HepG2 (cell line): ENCODE data around the gene MARK2. TPM values are rescaled to one million over a fixed set of nuclear protein-coding genes. Genes with fewer than 3 reads are reported as not detected.

Source experiments
- ATAC-seq: fragments of 200-7000 bp; cut with Tn5 transposase; 3 replicates; pipeline ENCODE4 v1.9.1; 2020; ENCODE audit warnings: mild to moderate bottlenecking, moderate library complexity
- BruUV-seq: library from RNA; stranded (reverse); fragments of 400-500 nt; replicated peaks from 2 replicates; lab custom pipeline; 2021; lab: Mats Ljungman, UMichigan
- CTCF ChIA-PET: fragments of 300-600 bp; formaldehyde crosslinking; extraction: SDS; loops from one replicate; lab custom pipeline; 2021; ENCODE audit warnings: low total read pairs, inconsistent platforms, low intra/inter-chr PET ratio; lab: Yijun Ruan, JAX
- POLR2A ChIA-PET: fragments of 350-600 bp; sonication (Branson Sonifier 250); formaldehyde crosslinking; loops from one replicate; lab custom pipeline; 2020; ENCODE audit warnings: antibody characterized with exemption, inconsistent platforms; lab: Yijun Ruan, JAX
- DNase-seq: peaks from one replicate; pipeline ENCODE4 v3.0.0-alpha.2; 2015; ENCODE audit warnings: low spot score
- FAIRE-seq: peaks from 3 replicates; lab custom pipeline; 2011; peaks lifted over from hg19 to GRCh38; lab: Jason Lieb, UNC
- H2AFZ ChIP-seq: one replicate; pipeline ENCODE4 v1.6.1; 2011; ENCODE audit warnings: low read length, inconsistent platforms
- H3K27ac ChIP-seq: fragments of 300-600 bp; 3 replicates; pipeline ENCODE4 v1.8.0; 2011; ENCODE audit warnings: mixed run types, mild to moderate bottlenecking, mixed read lengths, low read length, inconsistent platforms; ENCODE audit not compliant: insufficient read depth; ENCODE audit errors: extremely low read length
- H3K27me3 ChIP-seq, 2 experiments: fragments of 200-600 bp in 1 of 2; 2 replicates in 1 of 2; 3 replicates in 1 of 2; pipeline versions ENCODE4 v1.6.0 to v1.8.0; 2011; ENCODE audit warnings: low read length in 2 of 2, mild to moderate bottlenecking in 2 of 2, moderate library complexity in 2 of 2, inconsistent platforms in 1 of 2; ENCODE audit not compliant: insufficient read depth in 2 of 2, control insufficient read depth in 1 of 2
- H3K36me3 ChIP-seq, 2 experiments: fragments of 200-600 bp in 1 of 2; replicated peaks in 1 of 2; 2 replicates in 1 of 2; 3 replicates in 1 of 2; pipeline versions ENCODE4 v1.5.1 to v1.8.0; 2011; ENCODE audit warnings: low read length in 2 of 2, inconsistent platforms in 1 of 2; ENCODE audit not compliant: insufficient read depth in 2 of 2, control insufficient read depth in 1 of 2
- H3K4me1 ChIP-seq: 2 replicates; pipeline ENCODE4 v1.5.1; 2012; ENCODE audit warnings: low read length, inconsistent platforms; ENCODE audit not compliant: insufficient read depth
- H3K4me2 ChIP-seq: 2 replicates; pipeline ENCODE4 v1.6.0; 2011; ENCODE audit warnings: low read depth, low read length, inconsistent platforms
- H3K4me3 ChIP-seq, 3 experiments: fragments of 200-600 bp in 1 of 3; sonication (generic), shearing (Covaris generic) in 1 of 3; replicated peaks in 1 of 3; 2 replicates each; pipeline ENCODE4 v1.5.1; 2011 to 2016; ENCODE audit warnings: low read length in 3 of 3, inconsistent platforms in 2 of 3, low read depth in 2 of 3, mild to moderate bottlenecking in 2 of 3, control low read depth in 1 of 3, mixed read lengths in 1 of 3; ENCODE audit not compliant: insufficient read depth in 1 of 3
- H3K79me2 ChIP-seq: one replicate; pipeline ENCODE4 v1.6.1; 2011; ENCODE audit warnings: low read length, inconsistent platforms; ENCODE audit not compliant: insufficient read depth
- H3K9ac ChIP-seq: 2 replicates; pipeline ENCODE4 v1.6.0; 2011; ENCODE audit warnings: mild to moderate bottlenecking, low read depth, low read length, inconsistent platforms; ENCODE audit not compliant: insufficient read depth
- H3K9me3 ChIP-seq: 2 replicates; pipeline ENCODE4 v1.5.1; 2012; ENCODE audit warnings: mild to moderate bottlenecking, low read length
- H4K20me1 ChIP-seq: 2 replicates; pipeline ENCODE4 v1.6.0; 2011; ENCODE audit warnings: inconsistent platforms, mild to moderate bottlenecking, low read length, moderate library complexity; ENCODE audit not compliant: insufficient read depth
- FOXO1 ChIP-seq: sonication (generic); formaldehyde crosslinking; IDR thresholded peaks from 2 replicates; pipeline ENCODE4 v1.4.0; 2020; ENCODE audit warnings: missing genetic modification reagents
- GATA4 ChIP-seq: sonication (generic); IDR thresholded peaks from 2 replicates; pipeline ENCODE4 v1.6.1; 2016; ENCODE audit warnings: antibody characterized with exemption, low read depth, borderline replicate concordance
- JUND ChIP-seq: sonication (generic); formaldehyde crosslinking; IDR thresholded peaks from 2 replicates; pipeline ENCODE4 v1.8.0; 2022; ENCODE audit warnings: mild to moderate bottlenecking, missing genetic modification reagents
- KDM2A ChIP-seq: sonication (generic); formaldehyde crosslinking; IDR thresholded peaks from 2 replicates; pipeline ENCODE4 v1.4.0; 2020; ENCODE audit warnings: low read depth, missing genetic modification reagents, borderline replicate concordance
- MED8 ChIP-seq: sonication (generic); formaldehyde crosslinking; IDR thresholded peaks from 2 replicates; pipeline ENCODE4 v1.8.1; 2023; ENCODE audit warnings: mild to moderate bottlenecking, missing genetic modification reagents; ENCODE audit not compliant: insufficient replicate concordance
- MYNN ChIP-seq: sonication (generic); formaldehyde crosslinking; IDR thresholded peaks from 2 replicates; pipeline ENCODE4 v1.4.0; 2020; ENCODE audit warnings: mild to moderate bottlenecking, low read depth, missing genetic modification reagents
- NFE2L2 ChIP-seq: fragments of 150-350 bp; IDR thresholded peaks from 2 replicates; pipeline ENCODE4 v1.6.1; 2014; ENCODE audit warnings: low read length
- NFYB ChIP-seq: sonication (generic); formaldehyde crosslinking; IDR thresholded peaks from 2 replicates; pipeline ENCODE4 v1.4.0; 2020; ENCODE audit warnings: missing genetic modification reagents
- PBX3 ChIP-seq: sonication (generic); formaldehyde crosslinking; IDR thresholded peaks from 2 replicates; pipeline ENCODE4 v1.8.1; 2023; ENCODE audit warnings: missing genetic modification reagents, inconsistent platforms, borderline replicate concordance
- RFXANK ChIP-seq: IDR thresholded peaks from 2 replicates; pipeline ENCODE4 v1.6.1; 2016
- STAG1 ChIP-seq: sonication (generic); formaldehyde crosslinking; IDR thresholded peaks from 2 replicates; pipeline ENCODE4 v1.4.0; 2020; ENCODE audit warnings: missing genetic modification reagents
- TFDP1 ChIP-seq: IDR thresholded peaks from 2 replicates; pipeline ENCODE4 v1.6.1; 2016; ENCODE audit warnings: missing compliant biosample characterization, missing genetic modification reagents, borderline replicate concordance
- TP53 ChIP-seq: sonication (generic); formaldehyde crosslinking; conservative IDR thresholded peaks from 2 replicates; pipeline ENCODE4 v1.4.0; 2020; ENCODE audit warnings: missing genetic modification reagents
- ZNF274 ChIP-seq: sonication (generic); formaldehyde crosslinking; IDR thresholded peaks from 2 replicates; pipeline ENCODE4 v1.5.1; 2020; ENCODE audit warnings: mild to moderate bottlenecking, missing genetic modification reagents
- ZNF331 ChIP-seq: sonication (generic); formaldehyde crosslinking; IDR thresholded peaks from 2 replicates; pipeline ENCODE4 v1.4.0; 2020; ENCODE audit warnings: missing genetic modification reagents
- ZNF496 ChIP-seq: sonication (generic); formaldehyde crosslinking; IDR thresholded peaks from 2 replicates; pipeline ENCODE4 v1.8.1; 2023; ENCODE audit warnings: mild to moderate bottlenecking, moderate library complexity, missing genetic modification reagents; ENCODE audit not compliant: insufficient replicate concordance
- ZNF510 ChIP-seq: sonication (generic); formaldehyde crosslinking; IDR thresholded peaks from 2 replicates; pipeline ENCODE4 v1.4.0; 2020; ENCODE audit warnings: low read depth, mild to moderate bottlenecking, missing genetic modification reagents
- ZNF7 ChIP-seq: IDR thresholded peaks from 2 replicates; pipeline ENCODE4 v1.6.1; 2016; ENCODE audit warnings: missing biosample characterization, missing genetic modification reagents
- WGBS: methylation state at CpG from one replicate; pipeline ENCODE4 v1.1.6; 2017; ENCODE audit warnings: low lambda C conversion rate; 5-methylcytosine and 5-hydroxymethylcytosine counted together
- in situ Hi-C: cut with HindIII; loops from 2 replicates; pipeline ENCODE4 v1.10.0; 2017; ENCODE audit warnings: low pct_unique_long_range_greater_than_20kb; ENCODE audit not compliant: extremely low pct_ligation_motif_present
- intact Hi-C: fragments of 100-400 bp; cut with micrococcal nuclease; formaldehyde crosslinking; loops from one replicate; pipeline ENCODE4 v1.10.0; 2022; ENCODE audit not compliant: unreplicated experiment
- polyA plus RNA-seq, 8 experiments: library from polyadenylated mRNA; depleted of rRNA in 3 of 8; stranded (reverse) in 7 of 8; unstranded in 1 of 8; fragments of >200 nt; fragmentation: Illumina TruSeq in 4 of 8; extraction: Trizol in 4 of 8; gene quantifications; 2 replicates each; pipeline versions ENCODE4 v1.2.1 to v1.2.3, GENCODE V29; 2011 to 2016; ENCODE audit warnings: low read depth in 4 of 8, missing spikeins in 1 of 8, mixed read lengths in 1 of 8; ENCODE audit not compliant: insufficient read depth in 1 of 8
- total RNA-seq, 5 experiments: library from RNA; depleted of rRNA; stranded (reverse); fragments of >200 nt; fragmentation: Illumina TruSeq; extraction: Trizol; gene quantifications; 2 replicates each; pipeline ENCODE4 v1.2.3, GENCODE V29; 2016; ENCODE audit warnings: low read depth in 1 of 5
- TF ChIP-seq, protein P1 (sequence below): sonication (generic); formaldehyde crosslinking; IDR thresholded peaks from 2 replicates; pipeline ENCODE4 v1.8.0; 2022; ENCODE audit warnings: mild to moderate bottlenecking, missing genetic modification reagents, moderate library complexity
- TF ChIP-seq, protein P2 (sequence below): sonication (generic); formaldehyde crosslinking; IDR thresholded peaks from 2 replicates; pipeline ENCODE4 v1.5.0; 2020; ENCODE audit warnings: missing genetic modification reagents

Gene MARK2
- total and polyA plus RNA-seq, 2 of the 13 experiments (the other 11 are each of a cell fraction or from before 2014, with no cell fraction given), result 13.5 to 13.9 TPM

DNA sequence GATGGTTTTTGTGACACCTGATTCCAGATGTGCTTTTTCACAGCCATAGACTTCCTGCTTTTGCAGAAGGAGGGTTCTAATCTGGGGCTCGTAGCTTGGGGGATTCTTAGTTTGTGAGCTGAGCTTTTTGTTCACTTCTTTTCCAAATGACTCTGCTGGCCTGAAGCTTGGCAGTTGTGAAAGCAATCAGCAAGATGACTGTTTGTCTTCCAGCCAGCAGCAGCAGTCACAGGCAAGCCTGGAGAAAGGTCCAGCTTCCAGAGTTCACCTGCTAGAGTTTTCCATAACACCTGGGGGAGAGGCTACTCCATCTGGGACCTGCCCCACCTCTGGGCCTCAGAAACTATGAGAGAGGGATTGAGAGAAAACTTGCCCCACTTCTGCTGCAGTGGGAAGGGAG, 4.1 kb downstream of the MARK2 start:
- Histone ChIP-seq H3K27me3 (no peaks in the 10 kb centered on the region; a peak in 1 of 5 replicates), H3K4me2 (no peak overlapping the region), H3K36me3 (peaks cover 0 to 19% of the 10 kb centered on the region in 2 experiments; a peak in 2 of 5 replicates), H4K20me1 (peaks cover 19% of the 10 kb centered on the region; the same call in 1 of the 2 replicates), H3K9ac (no peak overlapping the region), H3K27ac (peak overlapping the region; percentile 36), H3K4me3 (no peak overlapping the region), H3K79me2 (peaks cover 68% of the 10 kb centered on the region), H3K9me3 (no peaks in the 10 kb centered on the region), H3K4me1 (peaks cover 73% of the 10 kb centered on the region), H2AFZ (no peak overlapping the region)
- TSS peak; percentile 27 for BruUV-seq
- no peak for ATAC-seq
- CTCF ChIA-PET, result no interaction called here
- DNase-seq, result no peak
- TF ChIP-seq JUND (CRISPR knock-in tag), result no peak
- TF ChIP-seq, protein P1, sequence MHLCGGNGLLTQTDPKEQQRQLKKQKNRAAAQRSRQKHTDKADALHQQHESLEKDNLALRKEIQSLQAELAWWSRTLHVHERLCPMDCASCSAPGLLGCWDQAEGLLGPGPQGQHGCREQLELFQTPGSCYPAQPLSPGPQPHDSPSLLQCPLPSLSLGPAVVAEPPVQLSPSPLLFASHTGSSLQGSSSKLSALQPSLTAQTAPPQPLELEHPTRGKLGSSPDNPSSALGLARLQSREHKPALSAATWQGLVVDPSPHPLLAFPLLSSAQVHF (CRISPR knock-in tag), result no peak
- no peak for TF ChIP-seq MED8
- TF ChIP-seq ZNF274 (CRISPR knock-in tag), result no peak
- no peak for TF ChIP-seq ZNF7 (CRISPR knock-in tag)
- TF ChIP-seq, protein P2, sequence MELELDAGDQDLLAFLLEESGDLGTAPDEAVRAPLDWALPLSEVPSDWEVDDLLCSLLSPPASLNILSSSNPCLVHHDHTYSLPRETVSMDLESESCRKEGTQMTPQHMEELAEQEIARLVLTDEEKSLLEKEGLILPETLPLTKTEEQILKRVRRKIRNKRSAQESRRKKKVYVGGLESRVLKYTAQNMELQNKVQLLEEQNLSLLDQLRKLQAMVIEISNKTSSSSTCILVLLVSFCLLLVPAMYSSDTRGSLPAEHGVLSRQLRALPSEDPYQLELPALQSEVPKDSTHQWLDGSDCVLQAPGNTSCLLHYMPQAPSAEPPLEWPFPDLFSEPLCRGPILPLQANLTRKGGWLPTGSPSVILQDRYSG (CRISPR knock-in tag), result no peak
- TF ChIP-seq MYNN (CRISPR knock-in tag), result no peak
- no peak for TF ChIP-seq NFYB
- no peak for TF ChIP-seq GATA4
- no peak for TF ChIP-seq NFE2L2
- TF ChIP-seq PBX3 (CRISPR knock-in tag), result no peak
- no peak for TF ChIP-seq RFXANK (CRISPR knock-in tag)
- no peak for TF ChIP-seq ZNF331 (CRISPR knock-in tag)
- no peak for TF ChIP-seq ZNF496
- TF ChIP-seq STAG1 (CRISPR knock-in tag), result no peak
- TF ChIP-seq TP53, result no peak
- no peak for TF ChIP-seq TFDP1 (CRISPR knock-in tag)
- no peak for TF ChIP-seq FOXO1
- no peak for TF ChIP-seq KDM2A (CRISPR knock-in tag)
- TF ChIP-seq ZNF510 (CRISPR knock-in tag), result no peak
- intact Hi-C loops (no loop called here), in situ Hi-C loops (no loop called here)
- 73% methylated on average over 1 of the region's 1 CpG for WGBS
- POLR2A ChIA-PET, result interaction anchor here (0.5 kb wide), 1 partner anchor 70 kb away, joined by 3 read pairs; no protein-coding TSS in a partner anchor
- no peak for FAIRE-seq
